Measurements from ENCODE around the gene DDX31.

DNA sequence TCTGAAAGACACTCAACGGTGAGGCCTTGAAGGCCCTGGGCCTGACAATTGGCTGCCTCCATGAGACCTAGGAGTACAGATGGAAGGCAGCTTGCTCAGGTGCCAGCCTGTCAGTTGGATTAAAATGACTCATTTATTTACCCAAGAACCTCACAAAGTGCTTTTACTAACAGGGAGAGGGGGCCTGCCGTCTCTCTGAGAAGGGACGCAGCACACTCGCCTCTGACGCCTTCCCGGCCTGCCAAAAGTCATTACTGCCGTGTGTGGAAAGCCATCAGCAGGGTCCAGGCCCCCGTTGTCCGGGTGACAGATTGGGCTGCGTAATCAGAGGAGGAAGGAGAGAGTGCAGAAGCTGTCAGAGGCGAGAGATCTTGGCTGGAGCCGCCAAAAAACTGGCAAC, 32.4 kb downstream of the DDX31 start:
- TF ChIP-seq POLR2A (IDR thresholded peaks at IDR 0.05), result no peak
- TF ChIP-seq, protein P1, sequence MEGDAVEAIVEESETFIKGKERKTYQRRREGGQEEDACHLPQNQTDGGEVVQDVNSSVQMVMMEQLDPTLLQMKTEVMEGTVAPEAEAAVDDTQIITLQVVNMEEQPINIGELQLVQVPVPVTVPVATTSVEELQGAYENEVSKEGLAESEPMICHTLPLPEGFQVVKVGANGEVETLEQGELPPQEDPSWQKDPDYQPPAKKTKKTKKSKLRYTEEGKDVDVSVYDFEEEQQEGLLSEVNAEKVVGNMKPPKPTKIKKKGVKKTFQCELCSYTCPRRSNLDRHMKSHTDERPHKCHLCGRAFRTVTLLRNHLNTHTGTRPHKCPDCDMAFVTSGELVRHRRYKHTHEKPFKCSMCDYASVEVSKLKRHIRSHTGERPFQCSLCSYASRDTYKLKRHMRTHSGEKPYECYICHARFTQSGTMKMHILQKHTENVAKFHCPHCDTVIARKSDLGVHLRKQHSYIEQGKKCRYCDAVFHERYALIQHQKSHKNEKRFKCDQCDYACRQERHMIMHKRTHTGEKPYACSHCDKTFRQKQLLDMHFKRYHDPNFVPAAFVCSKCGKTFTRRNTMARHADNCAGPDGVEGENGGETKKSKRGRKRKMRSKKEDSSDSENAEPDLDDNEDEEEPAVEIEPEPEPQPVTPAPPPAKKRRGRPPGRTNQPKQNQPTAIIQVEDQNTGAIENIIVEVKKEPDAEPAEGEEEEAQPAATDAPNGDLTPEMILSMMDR (IDR thresholded peaks at IDR 0.05), result no peak
